GM23338 (cell line): ENCODE measurements around the gene BTN3A1.

Source experiments
- EZH2 ChIP-seq: fragments of 200-600 bp; sonication (generic); IDR thresholded peaks from one replicate; pipeline ENCODE4 v1.8.0; 2017; ENCODE audit warnings: antibody characterized with exemption, mild to moderate bottlenecking, low read depth; ENCODE audit not compliant: unreplicated experiment
- JUNB ChIP-seq: IDR thresholded peaks from one replicate; pipeline ENCODE4 v1.6.1; 2016; ENCODE audit warnings: antibody characterized with exemption; ENCODE audit not compliant: unreplicated experiment
- NANOG ChIP-seq: IDR thresholded peaks from 2 replicates; pipeline ENCODE4 v1.6.1; 2016; ENCODE audit warnings: antibody characterized with exemption, borderline replicate concordance
- TF ChIP-seq, protein P1 (sequence below), 2 experiments: fragments of 200-600 bp in 1 of 2; sonication (generic) in 1 of 2; conservative IDR thresholded peaks; 2 replicates each; pipeline versions ENCODE4 v1.5.1 to v1.6.1; 2016 to 2017; ENCODE audit warnings: antibody characterized with exemption in 2 of 2, low read depth in 2 of 2, mild to moderate bottlenecking in 2 of 2, moderate library complexity in 1 of 2
- TF ChIP-seq, protein P2 (sequence below): IDR thresholded peaks from one replicate; pipeline ENCODE4 v1.6.1; 2018; ENCODE audit warnings: antibody characterized with exemption; ENCODE audit not compliant: unreplicated experiment

DNA sequence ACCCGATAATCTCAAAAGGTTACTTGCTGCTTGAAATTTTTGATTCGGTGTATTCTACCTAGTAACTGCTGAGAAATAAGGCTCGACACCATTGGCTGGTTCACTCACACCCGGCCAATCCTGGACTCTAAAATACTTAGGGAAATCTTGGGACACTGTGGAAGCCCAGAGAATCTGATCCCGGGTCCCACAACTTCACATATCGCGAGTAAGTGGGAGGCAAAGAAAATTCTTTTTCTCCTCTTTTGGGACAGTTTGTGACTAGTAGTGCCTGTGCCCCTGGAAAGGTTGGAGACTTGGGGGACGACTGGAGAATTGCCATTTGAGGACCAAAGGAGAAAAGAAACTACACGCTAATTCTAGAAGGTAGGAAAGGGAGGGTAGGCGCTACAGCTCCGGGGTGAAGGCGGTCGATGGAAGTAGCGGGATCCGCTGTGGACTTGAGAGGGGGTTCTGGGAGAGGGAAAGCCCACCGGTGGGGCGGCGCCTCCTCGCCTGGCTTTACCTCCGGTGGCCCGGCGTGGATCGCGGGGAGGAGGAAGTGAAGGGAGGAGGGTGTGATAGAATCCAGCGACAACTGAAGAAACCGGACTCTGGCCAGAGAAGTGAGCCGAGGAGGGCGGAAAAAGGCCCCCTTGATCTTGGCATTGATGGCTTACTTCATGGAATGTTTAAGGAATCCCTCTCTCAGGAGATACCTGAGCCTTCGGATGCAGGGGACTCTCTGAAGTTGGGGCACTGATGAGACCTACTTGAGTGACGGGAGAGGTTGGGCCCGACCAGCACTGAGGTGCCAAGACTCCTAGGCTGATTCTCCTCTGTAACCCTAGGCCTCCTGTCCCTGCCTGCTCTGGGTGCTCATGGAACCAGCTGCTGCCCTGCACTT lies 19.4 kb downstream of the BTN3A1 start:
- TF ChIP-seq, protein P1, sequence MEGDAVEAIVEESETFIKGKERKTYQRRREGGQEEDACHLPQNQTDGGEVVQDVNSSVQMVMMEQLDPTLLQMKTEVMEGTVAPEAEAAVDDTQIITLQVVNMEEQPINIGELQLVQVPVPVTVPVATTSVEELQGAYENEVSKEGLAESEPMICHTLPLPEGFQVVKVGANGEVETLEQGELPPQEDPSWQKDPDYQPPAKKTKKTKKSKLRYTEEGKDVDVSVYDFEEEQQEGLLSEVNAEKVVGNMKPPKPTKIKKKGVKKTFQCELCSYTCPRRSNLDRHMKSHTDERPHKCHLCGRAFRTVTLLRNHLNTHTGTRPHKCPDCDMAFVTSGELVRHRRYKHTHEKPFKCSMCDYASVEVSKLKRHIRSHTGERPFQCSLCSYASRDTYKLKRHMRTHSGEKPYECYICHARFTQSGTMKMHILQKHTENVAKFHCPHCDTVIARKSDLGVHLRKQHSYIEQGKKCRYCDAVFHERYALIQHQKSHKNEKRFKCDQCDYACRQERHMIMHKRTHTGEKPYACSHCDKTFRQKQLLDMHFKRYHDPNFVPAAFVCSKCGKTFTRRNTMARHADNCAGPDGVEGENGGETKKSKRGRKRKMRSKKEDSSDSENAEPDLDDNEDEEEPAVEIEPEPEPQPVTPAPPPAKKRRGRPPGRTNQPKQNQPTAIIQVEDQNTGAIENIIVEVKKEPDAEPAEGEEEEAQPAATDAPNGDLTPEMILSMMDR (conservative IDR thresholded peaks at IDR 0.05; ENCODE audit: low read depth in 2 of 2), result no peak
- TF ChIP-seq NANOG, result no peak
- no peak for TF ChIP-seq EZH2
- no peak for TF ChIP-seq JUNB
- TF ChIP-seq, protein P2, sequence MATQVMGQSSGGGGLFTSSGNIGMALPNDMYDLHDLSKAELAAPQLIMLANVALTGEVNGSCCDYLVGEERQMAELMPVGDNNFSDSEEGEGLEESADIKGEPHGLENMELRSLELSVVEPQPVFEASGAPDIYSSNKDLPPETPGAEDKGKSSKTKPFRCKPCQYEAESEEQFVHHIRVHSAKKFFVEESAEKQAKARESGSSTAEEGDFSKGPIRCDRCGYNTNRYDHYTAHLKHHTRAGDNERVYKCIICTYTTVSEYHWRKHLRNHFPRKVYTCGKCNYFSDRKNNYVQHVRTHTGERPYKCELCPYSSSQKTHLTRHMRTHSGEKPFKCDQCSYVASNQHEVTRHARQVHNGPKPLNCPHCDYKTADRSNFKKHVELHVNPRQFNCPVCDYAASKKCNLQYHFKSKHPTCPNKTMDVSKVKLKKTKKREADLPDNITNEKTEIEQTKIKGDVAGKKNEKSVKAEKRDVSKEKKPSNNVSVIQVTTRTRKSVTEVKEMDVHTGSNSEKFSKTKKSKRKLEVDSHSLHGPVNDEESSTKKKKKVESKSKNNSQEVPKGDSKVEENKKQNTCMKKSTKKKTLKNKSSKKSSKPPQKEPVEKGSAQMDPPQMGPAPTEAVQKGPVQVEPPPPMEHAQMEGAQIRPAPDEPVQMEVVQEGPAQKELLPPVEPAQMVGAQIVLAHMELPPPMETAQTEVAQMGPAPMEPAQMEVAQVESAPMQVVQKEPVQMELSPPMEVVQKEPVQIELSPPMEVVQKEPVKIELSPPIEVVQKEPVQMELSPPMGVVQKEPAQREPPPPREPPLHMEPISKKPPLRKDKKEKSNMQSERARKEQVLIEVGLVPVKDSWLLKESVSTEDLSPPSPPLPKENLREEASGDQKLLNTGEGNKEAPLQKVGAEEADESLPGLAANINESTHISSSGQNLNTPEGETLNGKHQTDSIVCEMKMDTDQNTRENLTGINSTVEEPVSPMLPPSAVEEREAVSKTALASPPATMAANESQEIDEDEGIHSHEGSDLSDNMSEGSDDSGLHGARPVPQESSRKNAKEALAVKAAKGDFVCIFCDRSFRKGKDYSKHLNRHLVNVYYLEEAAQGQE, result no peak
